GM21367 (cell line): ENCODE results near the gene RMC1.

Source experiments
- ATAC-seq: cut with Tn5 transposase; IDR thresholded peaks from one replicate; pipeline ENCODE4 v1.9.1; 2021; ENCODE audit not compliant: unreplicated experiment

The RMC1 gene

GRCh38 chr18:23529604-23530003 lies 26.3 kb downstream of the RMC1 start:
- ATAC-seq: no peak

GRCh38 chr18:23530195-23530594 lies 26.9 kb downstream of the RMC1 start:
- no peak for ATAC-seq

GRCh38 chr18:23531912-23532311 lies 28.6 kb downstream of the RMC1 start:
- ATAC-seq: no peak

- ATAC-seq: no peak
Observed at GRCh38 chr18:23532848-23533247, 29.5 kb downstream of the RMC1 start.

GRCh38 chr18:23534276-23534675 lies 31.0 kb downstream of the RMC1 start:
- no peak for ATAC-seq

GRCh38 chr18:23536204-23536603 lies 32.9 kb downstream of the RMC1 start:
- no peak for ATAC-seq

GRCh38 chr18:23537274-23537673 lies 34.0 kb downstream of the RMC1 start:
- ATAC-seq: no peak

- no peak for ATAC-seq
Observed at GRCh38 chr18:23538001-23538400, 34.7 kb downstream of the RMC1 start.

- no peak for ATAC-seq
Observed at GRCh38 chr18:23538870-23539269, 35.6 kb downstream of the RMC1 start.

GRCh38 chr18:23539296-23539695 lies 36.0 kb downstream of the RMC1 start:
- no peak for ATAC-seq

GRCh38 chr18:23539911-23540525 lies 36.7 kb downstream of the RMC1 start:
- no peak for ATAC-seq

- no peak for ATAC-seq
Observed at GRCh38 chr18:23540867-23541266, 37.6 kb downstream of the RMC1 start.

- no peak for ATAC-seq
Observed at GRCh38 chr18:23541349-23542093, 38.2 kb downstream of the RMC1 start.

- ATAC-seq: no peak
Observed at GRCh38 chr18:23542461-23542860, 39.1 kb downstream of the RMC1 start.

- no peak for ATAC-seq
Observed at GRCh38 chr18:23545247-23545789, 42.0 kb downstream of the RMC1 start.

- ATAC-seq: no peak
Observed at GRCh38 chr18:23547306-23547705, 44.0 kb downstream of the RMC1 start.

- ATAC-seq: no peak
Observed at GRCh38 chr18:23547846-23548245, 44.5 kb downstream of the RMC1 start.

- ATAC-seq: no peak
Observed at GRCh38 chr18:23548275-23548674, 45.0 kb downstream of the RMC1 start.

GRCh38 chr18:23548719-23549118 lies 45.4 kb downstream of the RMC1 start:
- ATAC-seq: no peak

- ATAC-seq: no peak
Observed at GRCh38 chr18:23550898-23551297, 47.6 kb downstream of the RMC1 start.

- ATAC-seq: no peak
Observed at GRCh38 chr18:23551978-23552377, 48.7 kb downstream of the RMC1 start.

GRCh38 chr18:23552505-23552904 lies 49.2 kb downstream of the RMC1 start:
- no peak for ATAC-seq
